Erythroblast (primary cell): Measurements from ENCODE around the gene CEP170.

ENCODE experiments used
- GATA1 ChIP-seq: IDR thresholded peaks from 2 replicates; pipeline ENCODE4 v1.6.1; 2011; ENCODE audit warnings: low read depth, mild to moderate bottlenecking, control low read depth, low read length, moderate library complexity
- POLR2A ChIP-seq: IDR thresholded peaks from 2 replicates; pipeline ENCODE4 v1.6.1; 2011; ENCODE audit warnings: mild to moderate bottlenecking, low read length

GRCh38 chr1:243179720-243180119 is 75.4 kb downstream of the CEP170 start:
- TF ChIP-seq POLR2A (no peak), GATA1 (no peak)
